ENCODE results near the gene PACSIN3.

Gene PACSIN3

DNA sequence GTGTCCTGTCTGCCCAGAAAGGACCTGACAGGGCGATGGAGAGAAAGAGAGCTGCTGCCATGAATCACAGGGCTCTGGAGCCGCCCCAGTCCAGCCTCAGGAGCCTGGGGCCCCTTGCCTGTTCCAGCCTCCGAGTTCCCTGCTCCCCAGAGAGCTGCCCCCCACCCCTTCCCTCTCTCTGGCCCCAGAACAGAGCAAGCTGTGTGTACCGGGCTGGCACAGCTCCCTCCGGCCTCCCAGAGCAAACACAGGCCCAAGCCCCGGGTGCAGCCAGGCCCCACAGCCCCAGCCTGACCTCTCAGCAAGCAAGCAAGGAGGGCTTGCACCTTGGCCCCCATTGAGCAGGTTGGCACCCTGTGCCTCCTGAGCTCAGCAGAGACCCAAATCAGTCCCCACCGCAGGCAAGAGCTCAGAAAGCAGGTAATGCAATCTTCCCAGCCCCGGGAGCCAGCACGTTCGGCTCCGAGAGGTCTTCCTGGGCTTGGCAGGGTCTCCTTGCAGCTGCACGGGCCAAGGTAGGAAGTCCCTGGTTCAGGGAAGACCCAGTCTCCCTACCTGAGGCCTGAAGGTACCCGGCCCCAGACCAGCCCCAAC, 1.4 kb downstream of the PACSIN3 start:
- Histone ChIP-seq H2AFZ (ENCODE audit: low read length) (no peak overlapping the region), H3K27me3 (replicated peaks; ENCODE audit: insufficient read depth, low read length) (peaks cover 44% of the 10 kb centered on the region), H3F3A (ENCODE audit: insufficient read depth, low read length) (peaks cover 15% of the 10 kb centered on the region), H3K9me2 (replicated peaks; ENCODE audit: insufficient read depth, low read length) (no peaks in the 10 kb centered on the region), H3K9me3 (replicated peaks; ENCODE audit: insufficient read depth, low read length) (no peaks in the 10 kb centered on the region), H3K27ac (ENCODE audit: low read length) (no peak overlapping the region), H3K4me1 (ENCODE audit: low read length) (0 out of 2 replicates have a peak, but pooled peaks cover 7% of the 10 kb centered on the region), H3K9ac (ENCODE audit: low read length) (no peak overlapping the region), H4K20me1 (ENCODE audit: insufficient read depth, low read length) (no peaks in the 10 kb centered on the region), H3K79me2 (ENCODE audit: low read length) (no peaks in the 10 kb centered on the region), H3K36me3 (replicated peaks; ENCODE audit: insufficient read depth, low read length) (no peaks in the 10 kb centered on the region), H3K4me2 (ENCODE audit: low read depth, low read length) (no peak overlapping the region), H3K4me3 (ENCODE audit: low read length) (no peak overlapping the region)
- no peak for DNase-seq
- TF ChIP-seq, protein P1, sequence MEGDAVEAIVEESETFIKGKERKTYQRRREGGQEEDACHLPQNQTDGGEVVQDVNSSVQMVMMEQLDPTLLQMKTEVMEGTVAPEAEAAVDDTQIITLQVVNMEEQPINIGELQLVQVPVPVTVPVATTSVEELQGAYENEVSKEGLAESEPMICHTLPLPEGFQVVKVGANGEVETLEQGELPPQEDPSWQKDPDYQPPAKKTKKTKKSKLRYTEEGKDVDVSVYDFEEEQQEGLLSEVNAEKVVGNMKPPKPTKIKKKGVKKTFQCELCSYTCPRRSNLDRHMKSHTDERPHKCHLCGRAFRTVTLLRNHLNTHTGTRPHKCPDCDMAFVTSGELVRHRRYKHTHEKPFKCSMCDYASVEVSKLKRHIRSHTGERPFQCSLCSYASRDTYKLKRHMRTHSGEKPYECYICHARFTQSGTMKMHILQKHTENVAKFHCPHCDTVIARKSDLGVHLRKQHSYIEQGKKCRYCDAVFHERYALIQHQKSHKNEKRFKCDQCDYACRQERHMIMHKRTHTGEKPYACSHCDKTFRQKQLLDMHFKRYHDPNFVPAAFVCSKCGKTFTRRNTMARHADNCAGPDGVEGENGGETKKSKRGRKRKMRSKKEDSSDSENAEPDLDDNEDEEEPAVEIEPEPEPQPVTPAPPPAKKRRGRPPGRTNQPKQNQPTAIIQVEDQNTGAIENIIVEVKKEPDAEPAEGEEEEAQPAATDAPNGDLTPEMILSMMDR (IDR thresholded peaks at IDR 0.05; ENCODE audit: low read length), result no peak
- TF ChIP-seq EZH2 (optimal IDR thresholded peaks at IDR 0.05; ENCODE audit: low read depth, low read length) (no peak), EZH2phosphoT487 (IDR thresholded peaks at IDR 0.05; ENCODE audit: low read length) (no peak)

DNA sequence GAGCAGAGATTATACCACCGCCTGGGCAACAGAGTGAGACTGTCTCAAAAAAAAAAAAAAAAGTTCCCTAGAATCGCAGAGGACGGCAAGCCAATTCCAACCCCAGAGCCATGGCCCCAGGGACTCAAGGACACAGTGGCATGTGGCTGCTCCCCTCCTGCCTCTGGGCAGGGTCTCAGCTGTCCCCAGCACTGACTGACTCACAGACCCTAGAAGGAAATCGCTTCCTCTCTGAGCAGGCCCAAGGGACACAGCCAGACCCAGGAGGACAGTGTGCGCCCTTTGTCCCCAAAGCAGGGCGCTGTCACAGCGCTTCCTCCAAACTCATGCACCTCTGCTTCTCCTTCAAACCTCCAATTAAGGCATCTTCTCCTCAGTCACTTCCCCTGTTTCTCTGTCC, 2.3 kb downstream of the PACSIN3 start:
- no peaks in the 10 kb centered on the region for H3K79me2 ChIP-seq (ENCODE audit: low read length)
- no peak for TF ChIP-seq EZH2 (optimal IDR thresholded peaks at IDR 0.05; ENCODE audit: low read depth, low read length)
- TF ChIP-seq EZH2phosphoT487 (IDR thresholded peaks at IDR 0.05; ENCODE audit: low read length), result no peak
- TF ChIP-seq, protein P1 (IDR thresholded peaks at IDR 0.05; ENCODE audit: low read length), result no peak
- H2AFZ ChIP-seq (ENCODE audit: low read length), result no peak overlapping the region
- no peaks in the 10 kb centered on the region for H3K9me2 ChIP-seq (replicated peaks; ENCODE audit: insufficient read depth, low read length)
- no peaks in the 10 kb centered on the region for H3K36me3 ChIP-seq (replicated peaks; ENCODE audit: insufficient read depth, low read length)
- H3K27ac ChIP-seq (ENCODE audit: low read length), result no peak overlapping the region
- H3K9ac ChIP-seq (ENCODE audit: low read length), result no peak overlapping the region
- peaks cover 15% of the 10 kb centered on the region for H3F3A ChIP-seq (ENCODE audit: insufficient read depth, low read length)
- H4K20me1 ChIP-seq (ENCODE audit: insufficient read depth, low read length), result no peaks in the 10 kb centered on the region
- no peak overlapping the region for H3K4me3 ChIP-seq (ENCODE audit: low read length)
- H3K4me2 ChIP-seq (ENCODE audit: low read depth, low read length), result no peak overlapping the region
- no peak for DNase-seq
- no peaks in the 10 kb centered on the region for H3K9me3 ChIP-seq (replicated peaks; ENCODE audit: insufficient read depth, low read length)
- 0 out of 2 replicates have a peak, but pooled peaks cover 7% of the 10 kb centered on the region for H3K4me1 ChIP-seq (ENCODE audit: low read length)
- H3K27me3 ChIP-seq (replicated peaks; ENCODE audit: insufficient read depth, low read length), result peaks cover 35% of the 10 kb centered on the region

DNA sequence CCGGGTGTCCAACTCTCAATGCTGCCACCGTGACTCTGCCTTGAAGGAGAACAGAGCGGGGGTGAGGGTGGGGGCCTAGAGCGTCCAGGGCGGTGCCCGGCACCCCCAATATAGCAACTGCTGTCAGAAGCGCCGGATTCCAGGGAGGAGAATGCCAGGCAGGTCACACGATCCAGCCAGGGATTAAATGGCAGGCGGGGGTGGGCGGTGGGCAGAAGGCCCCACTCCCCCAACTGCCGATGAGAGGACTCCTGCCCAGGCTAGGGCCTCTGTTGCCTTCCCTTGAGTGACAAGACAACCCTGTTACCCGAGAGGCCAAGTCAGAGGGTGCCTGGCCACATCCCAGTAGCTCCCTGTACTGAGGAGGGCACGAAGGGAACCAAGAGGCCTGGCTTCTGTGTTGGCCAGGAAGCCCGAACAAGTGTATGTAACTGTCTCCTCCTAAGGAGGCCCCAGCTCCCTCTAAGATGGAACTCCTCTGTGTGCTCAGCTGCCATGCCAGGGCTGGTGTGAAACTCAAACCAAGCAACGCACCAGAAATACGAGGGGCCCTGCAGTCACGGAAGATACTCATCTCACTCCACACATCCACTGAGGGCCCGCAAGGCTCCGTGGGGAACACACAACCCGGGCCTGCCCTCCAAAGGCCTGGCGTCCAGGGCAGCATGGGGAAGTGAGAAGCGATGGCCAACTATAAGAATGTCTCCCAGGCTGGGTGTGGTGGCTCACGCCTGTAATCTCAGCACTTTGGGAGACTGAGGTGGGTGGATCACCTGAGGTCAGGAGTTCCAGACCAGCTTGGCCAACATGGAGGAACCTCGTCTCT, 3.0 kb downstream of the PACSIN3 start:
- no peaks in the 10 kb centered on the region for H3K36me3 ChIP-seq (replicated peaks; ENCODE audit: insufficient read depth, low read length)
- H3K9me2 ChIP-seq (replicated peaks; ENCODE audit: insufficient read depth, low read length), result no peaks in the 10 kb centered on the region
- no peak overlapping the region for H3K9ac ChIP-seq (ENCODE audit: low read length)
- H3K79me2 ChIP-seq (ENCODE audit: low read length), result no peaks in the 10 kb centered on the region
- H3F3A ChIP-seq (ENCODE audit: insufficient read depth, low read length), result peaks cover 15% of the 10 kb centered on the region
- no peak for DNase-seq
- no peaks in the 10 kb centered on the region for H4K20me1 ChIP-seq (ENCODE audit: insufficient read depth, low read length)
- H3K4me2 ChIP-seq (ENCODE audit: low read depth, low read length), result no peak overlapping the region
- TF ChIP-seq, protein P1 (IDR thresholded peaks at IDR 0.05; ENCODE audit: low read length), result no peak
- TF ChIP-seq EZH2 (optimal IDR thresholded peaks at IDR 0.05; ENCODE audit: low read depth, low read length) (no peak), EZH2phosphoT487 (IDR thresholded peaks at IDR 0.05; ENCODE audit: low read length) (no peak)
- no peak overlapping the region for H2AFZ ChIP-seq (ENCODE audit: low read length)
- no peaks in the 10 kb centered on the region for H3K9me3 ChIP-seq (replicated peaks; ENCODE audit: insufficient read depth, low read length)
- 0 out of 2 replicates have a peak, but pooled peaks cover 7% of the 10 kb centered on the region for H3K4me1 ChIP-seq (ENCODE audit: low read length)
- H3K27ac ChIP-seq (ENCODE audit: low read length), result no peak overlapping the region
- no peak overlapping the region for H3K4me3 ChIP-seq (ENCODE audit: low read length)
- H3K27me3 ChIP-seq (replicated peaks; ENCODE audit: insufficient read depth, low read length), result peaks cover 31% of the 10 kb centered on the region; the same call in 1 of the 2 replicates

All from MM.1S (cell line).